H1 (cell line): Measurements from ENCODE around the gene TCF4. TPM values are rescaled to one million over a fixed set of nuclear protein-coding genes. Genes with fewer than 3 reads are reported as not detected.

ENCODE experiments used
- CHD7 ChIP-seq: fragments of 300-600 bp; sonication (generic); IDR thresholded peaks from 2 replicates; pipeline ENCODE4 v1.7.1; 2012; ENCODE audit warnings: low read length, moderate library complexity, mild to moderate bottlenecking, inconsistent platforms; ENCODE audit not compliant: insufficient replicate concordance
- GTF2F1 ChIP-seq: IDR thresholded peaks from 2 replicates; pipeline ENCODE4 v1.6.1; 2012; ENCODE audit warnings: low read depth, low read length, improper control_type of control experiment, borderline replicate concordance
- HDAC2 ChIP-seq, 2 experiments: fragments of 300-600 bp in 1 of 2; sonication (generic) in 1 of 2; IDR thresholded peaks; 2 replicates each; pipeline ENCODE4 v1.6.1; 2011 to 2012; ENCODE audit warnings: low read depth in 2 of 2, low read length in 2 of 2, mild to moderate bottlenecking in 2 of 2, moderate library complexity in 2 of 2, borderline replicate concordance in 1 of 2, inconsistent platforms in 1 of 2
- HDAC6 ChIP-seq: IDR thresholded peaks from one replicate; pipeline ENCODE4 v1.7.1; 2012; ENCODE audit warnings: low read depth, mild to moderate bottlenecking, inconsistent platforms, low read length, moderate library complexity
- PHF8 ChIP-seq: fragments of 200-600 bp; sonication (generic); conservative IDR thresholded peaks from 2 replicates; pipeline ENCODE4 v1.7.1; 2012; ENCODE audit warnings: low read depth, mild to moderate bottlenecking, inconsistent platforms, low read length, moderate library complexity
- POLR2A ChIP-seq, 2 experiments: IDR thresholded peaks; 1 replicate in 1 of 2; 2 replicates in 1 of 2; pipeline ENCODE4 v1.6.1; 2011; ENCODE audit warnings: low read depth in 2 of 2, low read length in 2 of 2, mild to moderate bottlenecking in 2 of 2; ENCODE audit errors: control extremely low read depth in 1 of 2
- SIN3A ChIP-seq, 2 experiments: IDR thresholded peaks in 1 of 2; conservative IDR thresholded peaks in 1 of 2; 2 replicates each; pipeline ENCODE4 v1.6.1; 2011 to 2012; ENCODE audit warnings: low read length in 2 of 2, improper control_type of control experiment in 1 of 2, low read depth in 1 of 2, mild to moderate bottlenecking in 1 of 2
- TAF7 ChIP-seq: optimal IDR thresholded peaks from 2 replicates; pipeline ENCODE3; 2011; ENCODE audit warnings: low read depth, mild to moderate bottlenecking, inconsistent platforms, low read length, moderate library complexity, borderline replicate concordance
- TBP ChIP-seq: IDR thresholded peaks from 2 replicates; pipeline ENCODE4 v1.6.1; 2011; ENCODE audit warnings: low read depth, low read length, improper control_type of control experiment
- USF2 ChIP-seq: IDR thresholded peaks from 2 replicates; pipeline ENCODE4 v1.6.1; 2011; ENCODE audit warnings: low read length, improper control_type of control experiment
- polyA plus RNA-seq, 7 experiments: library from polyadenylated mRNA; depleted of rRNA in 3 of 7; stranded (reverse) in 5 of 7; unstranded in 2 of 7; fragments of >200 nt in 5 of 7; fragments of 200-250 nt in 2 of 7; gene quantifications; 1 replicate in 5 of 7; 2 replicates in 1 of 7; 4 replicates in 1 of 7; pipeline versions ENCODE4 v1.2.1 to v1.2.3, GENCODE V29; 2011 to 2013; ENCODE audit warnings: missing spikeins in 2 of 7, mixed read lengths in 2 of 7
- total RNA-seq: library from RNA; stranded (reverse); fragmentation: NEBNext Ultra II Directional; extraction: Animal tissue kit (Norgen Biotek cat#: 25700); gene quantifications from 2 replicates; pipeline ENCODE4 v1.2.1, GENCODE V29; 2021

The TCF4 gene
- total and polyA plus RNA-seq, 2 of the 8 experiments (the other 6 are each of a cell fraction or from before 2014, with no cell fraction given) = 59.3 to 118 TPM

- TF ChIP-seq CHD7 (no peak), POLR2A (IDR thresholded peaks at IDR 0.05; ENCODE audit: control extremely low read depth in 1 of 2, low read depth in 2 of 2, low read length in 2 of 2) (no peak), SIN3A (conservative IDR thresholded peaks at IDR 0.05 in 1 of 2, IDR thresholded peaks at IDR 0.05 in 1 of 2; ENCODE audit: low read depth in 1 of 2, low read length in 2 of 2) (no peak), TBP (no peak), HDAC6 (no peak), TAF7 (no peak), PHF8 (no peak), USF2 (no peak), HDAC2 (IDR thresholded peaks at IDR 0.05; ENCODE audit: borderline replicate concordance in 1 of 2, low read depth in 2 of 2, low read length in 2 of 2) (peak in 1 of 2 experiments; percentile 95; a peak in 1 of 4 replicates), GTF2F1 (no peak)
Observed at GRCh38 chr18:55309249-55309648, 278.7 kb downstream of the TCF4 start (continued).
